Pancreas (tissue), 10 donors: Measurements from ENCODE around the gene SLC2A6. TPM values are rescaled to one million over a fixed set of nuclear protein-coding genes. Genes with fewer than 3 reads are reported as not detected.
"Not testable (repeated sequence)": the region's sequence is repeated elsewhere in the genome, so short reads cannot be mapped to it uniquely, and the experiment has no call there.

Source experiments
- ATAC-seq, 4 donors: fragments of 200-7000 bp; cut with Tn5 transposase; one replicate each; pipeline versions ENCODE4 v1.8.0 to v1.9.1; 2020; ENCODE audit warnings: mild to moderate bottlenecking in 4 of 4, moderate library complexity in 4 of 4
- DNase-seq, 6 donors: peaks; one replicate each; pipeline ENCODE4 v3.0.0-alpha.2; 2020
- FAIRE-seq: peaks from 2 replicates; lab custom pipeline; 2012; peaks lifted over from hg19 to GRCh38; lab: Jason Lieb, UNC
- H3K27ac ChIP-seq, 4 donors: fragments of 200-600 bp; sonication (generic); 1 replicate in 3 of 4; 2 replicates in 1 of 4; pipeline versions ENCODE4 v1.5.0 to v1.8.0; 2020
- H3K27me3 ChIP-seq, 4 donors: fragments of 200-600 bp; one replicate each; pipeline ENCODE4 v1.8.0; 2021
- H3K36me3 ChIP-seq, 3 donors: fragments of 200-600 bp; sonication (generic) in 1 of 3; one replicate each; pipeline versions ENCODE4 v1.5.0 to v1.8.0; 2020 to 2021
- H3K4me1 ChIP-seq, 3 donors: fragments of 200-600 bp; one replicate each; pipeline ENCODE4 v1.8.0; 2021
- H3K4me3 ChIP-seq, 4 donors: fragments of 200-600 bp; sonication (generic) in 2 of 4; one replicate each; pipeline versions ENCODE4 v1.5.0 to v1.8.0; 2020 to 2021
- H3K9me3 ChIP-seq, 4 donors: fragments of 200-600 bp; one replicate each; pipeline ENCODE4 v1.8.0; 2021
- CTCF ChIP-seq, 4 donors: fragments of 200-600 bp; sonication (generic) in 3 of 4; IDR thresholded peaks; one replicate each; pipeline versions ENCODE4 v1.5.0 to v1.8.0; 2021; ENCODE audit warnings: antibody characterized with exemption in 4 of 4
- WGBS, 2 donors: extraction: QIAGEN DNeasy Blood & Tissue Kit; methylation state at CpG; one replicate each; pipeline ENCODE4 v1.1.7; 2013; 5-methylcytosine and 5-hydroxymethylcytosine counted together
- intact Hi-C, 3 donors: fragments of 100-400 bp; cut with DNase I; formaldehyde crosslinking; loops; one replicate each; pipeline versions ENCODE4 v1.11.1 to v1.14.2; 2022
- polyA plus RNA-seq, 2 donors: library from polyadenylated mRNA; stranded (reverse); fragments of 200-250 nt; gene quantifications; one replicate each; pipeline ENCODE4 v1.2.3, GENCODE V29; 2013
- total RNA-seq, 6 donors: library from RNA; stranded (reverse); fragmentation: NEBNext Ultra II Directional in 4 of 6; extraction: Animal tissue kit (Norgen Biotek cat#: 25700) in 4 of 6; gene quantifications; one replicate each; pipeline versions ENCODE4 v1.2.1 to v1.2.4, GENCODE V29; 2021 to 2023
- donor health status: healthy with polysubstance abuse.
- donor health status: DM: no; HTN: no; CAD: no; lungs with moderate emphysema.
- donor health status: DM: no; HTN: no; CAD: no.
- donor health status: control.
- donor health status: control.
- donor health status: Bipolar disorder and iron deficiency.
- donor health status: DM: yes; HTN: yes; CAD: no.
- donor health status: DM: no; HTN: no; CAD: no.
- donor health status: DM: no; HTN: no; CAD: no.
- donor health status: DM: yes; HTN: yes; CAD: no.

Gene SLC2A6
- total and polyA plus RNA-seq, 8 donors: 1.1 to 6.7 (median 3.9) TPM

- no peak overlapping the region for H3K4me3 ChIP-seq
- H3K36me3 ChIP-seq: no peaks in the 10 kb centered on the region
- TF ChIP-seq CTCF (IDR thresholded peaks at IDR 0.05): no peak
- intact Hi-C loops: no loop called here
- no peak overlapping the region for H3K27ac ChIP-seq
- ATAC-seq: no peak
- WGBS, 2 donors: 85 to 87% methylated on average over 7 of the region's 7 CpGs
- no peaks in the 10 kb centered on the region for H3K4me1 ChIP-seq
- DNase-seq: no peak
- FAIRE-seq: no peak
- H3K9me3 ChIP-seq: no peaks in the 10 kb centered on the region
- H3K27me3 ChIP-seq: no peaks in the 10 kb centered on the region
These were observed 26.3 kb downstream of the SLC2A6 start for GRCh38 chr9:133452562-133452961.

GRCh38 chr9:133451865-133452264 lies 27.0 kb downstream of the SLC2A6 start:
- 87 to 93% methylated on average over 5 of the region's 5 CpGs for WGBS, 2 donors
- H3K27ac ChIP-seq, H3K36me3 ChIP-seq, H3K4me3 ChIP-seq, ATAC-seq, H3K4me1 ChIP-seq, DNase-seq, H3K27me3 ChIP-seq, H3K9me3 ChIP-seq, intact Hi-C loops, FAIRE-seq: not testable (repeated sequence)

GRCh38 chr9:133449760-133450159 lies 29.1 kb downstream of the SLC2A6 start:
- intact Hi-C loops: no loop called here
- ATAC-seq (peak; percentile 85 to 94 (median 90)), DNase-seq (peak in 5 of 6 donors; percentile 51 to 89 (median 74)), FAIRE-seq (no peak)
- no peak overlapping the region for H3K4me3 ChIP-seq
- WGBS, 2 donors: 77 to 83% methylated on average over 12 of the region's 12 CpGs
- H3K27me3 ChIP-seq: no peaks in the 10 kb centered on the region
- no peaks in the 10 kb centered on the region for H3K36me3 ChIP-seq
- peak overlapping the region in 1 of 4 donors; percentile 33 for H3K27ac ChIP-seq
- H3K9me3 ChIP-seq: no peaks in the 10 kb centered on the region
- TF ChIP-seq CTCF (IDR thresholded peaks at IDR 0.05): no peak
- H3K4me1 ChIP-seq: no peaks in the 10 kb centered on the region

- no peaks in the 10 kb centered on the region for H3K4me1 ChIP-seq
- no peaks in the 10 kb centered on the region for H3K9me3 ChIP-seq
- H3K4me3 ChIP-seq: no peak overlapping the region
- no peak for TF ChIP-seq CTCF (IDR thresholded peaks at IDR 0.05)
- DNase-seq (peak in 2 of 6 donors; percentile 68 to 82), FAIRE-seq (no peak), ATAC-seq (peak; percentile 17 to 47 (median 40))
- 62 to 64% methylated on average over 13 of the region's 13 CpGs for WGBS, 2 donors
- peak overlapping the region in 1 of 4 donors; percentile 22 for H3K27ac ChIP-seq
- intact Hi-C loops: no loop called here
- no peaks in the 10 kb centered on the region for H3K36me3 ChIP-seq
- no peaks in the 10 kb centered on the region for H3K27me3 ChIP-seq
These were observed 30.4 kb downstream of the SLC2A6 start for GRCh38 chr9:133448487-133448972.

- Histone ChIP-seq H3K36me3 (no peaks in the 10 kb centered on the region), H3K4me3 (no peak overlapping the region), H3K9me3 (no peaks in the 10 kb centered on the region), H3K27ac (no peak overlapping the region), H3K27me3 (no peaks in the 10 kb centered on the region), H3K4me1 (no peaks in the 10 kb centered on the region)
- intact Hi-C loops: no loop called here
- ATAC-seq (no peak), DNase-seq (no peak), FAIRE-seq (no peak)
- 78 to 89% methylated on average over 23 of the region's 23 CpGs for WGBS, 2 donors
- TF ChIP-seq CTCF (IDR thresholded peaks at IDR 0.05): no peak
These were observed 33.5 kb downstream of the SLC2A6 start for GRCh38 chr9:133445293-133445969.
